Measurements from ENCODE around the gene MORN1.
"Not testable (repeated sequence)": the region's sequence is repeated elsewhere in the genome, so short reads cannot be mapped to it uniquely, and the experiment has no call there.

MORN1 gene

GRCh38 chr1:2336499-2336898, 54.9 kb downstream of the MORN1 start:
- H3K9me3 ChIP-seq: no peaks in the 10 kb centered on the region
- no peaks in the 10 kb centered on the region for H3K36me3 ChIP-seq
- no peaks in the 10 kb centered on the region for H3K27me3 ChIP-seq
- TF ChIP-seq, protein P1, sequence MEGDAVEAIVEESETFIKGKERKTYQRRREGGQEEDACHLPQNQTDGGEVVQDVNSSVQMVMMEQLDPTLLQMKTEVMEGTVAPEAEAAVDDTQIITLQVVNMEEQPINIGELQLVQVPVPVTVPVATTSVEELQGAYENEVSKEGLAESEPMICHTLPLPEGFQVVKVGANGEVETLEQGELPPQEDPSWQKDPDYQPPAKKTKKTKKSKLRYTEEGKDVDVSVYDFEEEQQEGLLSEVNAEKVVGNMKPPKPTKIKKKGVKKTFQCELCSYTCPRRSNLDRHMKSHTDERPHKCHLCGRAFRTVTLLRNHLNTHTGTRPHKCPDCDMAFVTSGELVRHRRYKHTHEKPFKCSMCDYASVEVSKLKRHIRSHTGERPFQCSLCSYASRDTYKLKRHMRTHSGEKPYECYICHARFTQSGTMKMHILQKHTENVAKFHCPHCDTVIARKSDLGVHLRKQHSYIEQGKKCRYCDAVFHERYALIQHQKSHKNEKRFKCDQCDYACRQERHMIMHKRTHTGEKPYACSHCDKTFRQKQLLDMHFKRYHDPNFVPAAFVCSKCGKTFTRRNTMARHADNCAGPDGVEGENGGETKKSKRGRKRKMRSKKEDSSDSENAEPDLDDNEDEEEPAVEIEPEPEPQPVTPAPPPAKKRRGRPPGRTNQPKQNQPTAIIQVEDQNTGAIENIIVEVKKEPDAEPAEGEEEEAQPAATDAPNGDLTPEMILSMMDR (IDR thresholded peaks at IDR 0.05): no peak
- H3K4me1 ChIP-seq (ENCODE audit: control insufficient read depth in 1 of 2, insufficient read depth in 1 of 2, low read depth in 1 of 2, low read length in 1 of 2): no peaks in the 10 kb centered on the region
- H3K27ac ChIP-seq: no peak overlapping the region
- no peak overlapping the region for H3K4me3 ChIP-seq (ENCODE audit: low read depth in 1 of 2, low read length in 1 of 2)

GRCh38 chr1:2335721-2336455, 55.5 kb downstream of the MORN1 start:
- Histone ChIP-seq H3K9me3 (no peaks in the 10 kb centered on the region), H3K27me3 (no peaks in the 10 kb centered on the region)
- TF ChIP-seq, protein P1 (IDR thresholded peaks at IDR 0.05): no peak

DNA sequence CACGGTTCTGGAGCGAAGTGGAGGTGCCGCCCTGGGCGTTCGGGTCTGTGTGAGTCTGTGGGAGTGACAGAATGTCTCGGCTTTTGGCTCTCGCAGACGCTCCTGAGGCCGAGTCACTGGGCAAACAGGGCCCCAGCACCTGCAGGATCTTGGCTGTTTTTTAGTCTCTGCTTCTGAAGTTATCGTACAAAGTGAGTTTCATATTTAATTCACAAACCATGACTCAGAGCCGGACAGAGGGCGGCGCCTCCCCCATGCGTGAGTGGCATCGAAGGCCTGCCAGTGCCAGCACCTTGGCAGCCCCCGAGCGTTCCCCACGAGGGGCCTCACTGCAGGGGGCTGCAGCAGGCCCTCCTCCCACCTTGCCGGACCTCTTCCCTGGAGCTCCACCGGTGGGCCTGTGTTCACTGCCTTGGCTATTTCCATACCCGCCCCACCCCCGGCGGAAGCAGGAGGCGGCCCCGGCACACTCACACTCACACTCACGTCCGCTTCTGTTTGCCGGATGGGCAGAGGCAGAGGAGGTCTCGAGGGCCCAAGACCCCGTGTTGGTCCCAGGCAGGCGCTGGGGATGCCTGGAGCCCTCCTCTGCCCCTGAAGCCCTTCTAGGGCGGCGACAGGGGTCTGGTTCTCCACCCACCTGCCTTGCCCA, 56.3 kb downstream of the MORN1 start:
- no peaks in the 10 kb centered on the region for H3K36me3 ChIP-seq
- no peaks in the 10 kb centered on the region for H3K4me1 ChIP-seq (ENCODE audit: control insufficient read depth in 1 of 2, insufficient read depth in 1 of 2, low read depth in 1 of 2, low read length in 1 of 2)
- H3K27me3 ChIP-seq: no peaks in the 10 kb centered on the region
- H3K27ac ChIP-seq: no peak overlapping the region
- no peaks in the 10 kb centered on the region for H3K9me3 ChIP-seq
- no peak overlapping the region for H3K4me3 ChIP-seq (ENCODE audit: low read depth in 1 of 2, low read length in 1 of 2)
- TF ChIP-seq, protein P1 (IDR thresholded peaks at IDR 0.05): no peak

More at GRCh38 chr1:2335721-2336455, 55.5 kb downstream of the MORN1 start:
- H3K27ac ChIP-seq: no peak overlapping the region
- no peaks in the 10 kb centered on the region for H3K36me3 ChIP-seq
- H3K4me1 ChIP-seq (ENCODE audit: control insufficient read depth in 1 of 2, insufficient read depth in 1 of 2, low read depth in 1 of 2, low read length in 1 of 2): no peaks in the 10 kb centered on the region
- no peak overlapping the region for H3K4me3 ChIP-seq (ENCODE audit: low read depth in 1 of 2, low read length in 1 of 2)

DNA sequence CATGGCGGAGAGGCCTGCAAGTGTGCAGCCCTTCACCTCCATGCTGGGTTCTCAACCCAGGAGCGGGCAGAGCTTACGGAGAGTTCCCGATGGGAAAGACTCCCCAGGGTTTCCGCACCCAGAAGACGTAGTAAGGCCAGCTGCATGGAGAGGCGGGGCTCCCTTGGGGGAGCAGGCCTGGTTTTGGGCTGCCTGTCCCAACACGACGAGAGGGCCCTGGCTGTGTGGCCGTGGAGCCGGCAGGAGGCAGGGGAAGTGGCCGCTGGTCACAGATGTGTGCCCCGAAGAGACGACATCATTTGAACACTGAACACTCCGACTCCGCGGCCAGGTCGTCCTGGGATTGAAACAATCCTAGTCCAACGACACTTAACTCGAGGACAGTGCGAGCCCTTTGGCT, 57.0 kb downstream of the MORN1 start:
- Histone ChIP-seq H3K4me3 (ENCODE audit: low read depth in 1 of 2, low read length in 1 of 2) (no peak overlapping the region), H3K9me3 (no peaks in the 10 kb centered on the region), H3K4me1 (ENCODE audit: control insufficient read depth in 1 of 2, insufficient read depth in 1 of 2, low read depth in 1 of 2, low read length in 1 of 2) (no peaks in the 10 kb centered on the region), H3K36me3 (no peaks in the 10 kb centered on the region), H3K27ac (no peak overlapping the region), H3K27me3 (no peaks in the 10 kb centered on the region)
- TF ChIP-seq, protein P1 (IDR thresholded peaks at IDR 0.05): no peak

- not testable (repeated sequence) for H3K27me3 ChIP-seq; H3K4me3 ChIP-seq (ENCODE audit: low read depth in 1 of 2, low read length in 1 of 2); H3K4me1 ChIP-seq (ENCODE audit: control insufficient read depth in 1 of 2, insufficient read depth in 1 of 2, low read depth in 1 of 2, low read length in 1 of 2); H3K36me3 ChIP-seq; H3K9me3 ChIP-seq; H3K27ac ChIP-seq
Measured at GRCh38 chr1:2331580-2331979, 59.8 kb downstream of the MORN1 start.

DNA sequence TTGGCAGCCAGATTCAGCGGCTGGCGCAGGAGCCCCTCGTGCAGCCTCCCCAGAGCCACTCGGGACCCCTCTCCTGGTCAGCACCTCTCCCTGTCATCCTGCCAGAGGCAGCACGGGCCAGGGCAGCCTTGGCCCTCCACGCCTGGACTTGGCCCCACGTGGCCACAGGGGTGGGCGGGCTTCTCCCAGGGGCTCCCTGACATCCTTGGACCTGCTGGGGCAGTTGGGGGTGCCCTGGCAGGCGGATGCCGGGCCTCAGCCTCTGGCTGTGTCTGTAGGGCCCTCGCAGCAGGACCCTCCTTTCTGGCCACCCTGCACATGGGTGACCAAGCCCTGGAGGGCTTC, 60.2 kb downstream of the MORN1 start:
- TF ChIP-seq, protein P1 (IDR thresholded peaks at IDR 0.05): no peak
- Histone ChIP-seq H3K36me3 (no peaks in the 10 kb centered on the region), H3K4me3 (ENCODE audit: low read depth in 1 of 2, low read length in 1 of 2) (no peak overlapping the region), H3K4me1 (ENCODE audit: control insufficient read depth in 1 of 2, insufficient read depth in 1 of 2, low read depth in 1 of 2, low read length in 1 of 2) (no peaks in the 10 kb centered on the region), H3K27ac (no peak overlapping the region), H3K27me3 (no peaks in the 10 kb centered on the region), H3K9me3 (no peaks in the 10 kb centered on the region)
